PC-3 (cell line): Measurements from ENCODE around the gene RAC3. TPM values are rescaled to one million over a fixed set of nuclear protein-coding genes. Genes with fewer than 3 reads are reported as not detected.

ENCODE experiments used
- ATAC-seq: fragments of 200-7000 bp; cut with Tn5 transposase; 2 replicates; pipeline ENCODE4 v1.9.1; 2020; ENCODE audit warnings: mild to moderate bottlenecking, moderate library complexity
- BruUV-seq: library from RNA; stranded (reverse); fragments of 400-500 nt; replicated peaks from 2 replicates; lab custom pipeline; 2021; lab: Mats Ljungman, UMichigan
- CTCF ChIA-PET: fragments of 300-600 bp; sonication (Branson Sonifier 250); formaldehyde crosslinking; loops from one replicate; lab custom pipeline; 2022; ENCODE audit warnings: antibody characterized with exemption; lab: Charles Lee
- POLR2A ChIA-PET: fragments of 300-600 bp; sonication (Branson Sonifier 250); formaldehyde crosslinking; loops from one replicate; lab custom pipeline; 2022; ENCODE audit warnings: antibody characterized with exemption; ENCODE audit not compliant: unreplicated experiment; lab: Charles Lee
- DNase-seq: peaks from one replicate; pipeline ENCODE4 v3.0.0-alpha.2; 2015
- H2AFZ ChIP-seq: fragments of 300-600 bp; sonication (generic); 2 replicates; pipeline ENCODE4 v1.6.0; 2016; ENCODE audit warnings: antibody characterized with exemption, low read length
- H3F3A ChIP-seq: fragments of 300-600 bp; sonication (generic); one replicate; pipeline ENCODE4 v1.6.0; 2017; ENCODE audit warnings: antibody characterized with exemption, low read length, control low read depth, mild to moderate bottlenecking; ENCODE audit not compliant: unreplicated experiment
- H3K27ac ChIP-seq: fragments of 300-600 bp; sonication (generic); 2 replicates; pipeline ENCODE4 v1.5.1; 2016; ENCODE audit warnings: mild to moderate bottlenecking, low read length
- H3K27me3 ChIP-seq: fragments of 300-600 bp; sonication (generic); 2 replicates; pipeline ENCODE4 v1.6.1; 2016; ENCODE audit warnings: low read length, mixed read lengths
- H3K36me3 ChIP-seq: fragments of 300-600 bp; sonication (generic); 2 replicates; pipeline ENCODE4 v1.6.1; 2016; ENCODE audit warnings: low read depth, mixed run types, low read length, mixed read lengths
- H3K4me1 ChIP-seq: fragments of 300-600 bp; sonication (generic); 2 replicates; pipeline ENCODE4 v1.5.1; 2016; ENCODE audit warnings: low read length; ENCODE audit not compliant: insufficient read depth
- H3K4me2 ChIP-seq: fragments of 300-600 bp; sonication (generic); 2 replicates; pipeline ENCODE4 v1.6.0; 2016; ENCODE audit warnings: low read length
- H3K4me3 ChIP-seq: fragments of 300-600 bp; sonication (generic); 2 replicates; pipeline ENCODE4 v1.5.1; 2016; ENCODE audit warnings: mild to moderate bottlenecking, low read length, mixed read lengths
- H3K79me2 ChIP-seq: fragments of 300-600 bp; sonication (generic); 2 replicates; pipeline ENCODE4 v1.6.1; 2017; ENCODE audit warnings: low read length, mixed read lengths
- H3K9ac ChIP-seq: fragments of 300-600 bp; sonication (generic); 2 replicates; pipeline ENCODE4 v1.6.0; 2016; ENCODE audit warnings: mild to moderate bottlenecking, low read length
- H3K9me2 ChIP-seq: fragments of 300-600 bp; sonication (generic); replicated peaks from 2 replicates; pipeline ENCODE4 v1.6.1; 2016; ENCODE audit warnings: mixed run types, low read length, mixed read lengths
- H3K9me3 ChIP-seq: fragments of 300-600 bp; sonication (generic); 2 replicates; pipeline ENCODE4 v1.6.1; 2016; ENCODE audit warnings: low read length, mixed read lengths
- H4K20me1 ChIP-seq: fragments of 300-600 bp; sonication (generic); 2 replicates; pipeline ENCODE4 v1.6.1; 2016; ENCODE audit warnings: low read length, mixed read lengths
- CTCF ChIP-seq: fragments of 300-600 bp; sonication (generic); conservative IDR thresholded peaks from 2 replicates; pipeline ENCODE4 v1.5.1; 2017; ENCODE audit warnings: antibody characterized with exemption, low read depth, mild to moderate bottlenecking, low read length
- EZH2 ChIP-seq: fragments of 300-600 bp; sonication (generic); IDR thresholded peaks from one replicate; pipeline ENCODE4 v1.6.1; 2017; ENCODE audit warnings: antibody characterized with exemption, mild to moderate bottlenecking, low read length; ENCODE audit not compliant: unreplicated experiment
- EZH2phosphoT487 ChIP-seq: fragments of 300-600 bp; sonication (generic); IDR thresholded peaks from 2 replicates; pipeline ENCODE4 v1.6.1; 2018; ENCODE audit warnings: mild to moderate bottlenecking, antibody characterized with exemption, low read length, borderline replicate concordance
- intact Hi-C: fragments of 100-400 bp; cut with micrococcal nuclease; formaldehyde crosslinking; loops from 2 replicates; pipeline ENCODE4 v1.9.0; 2023
- total RNA-seq: library from RNA; depleted of rRNA; stranded (reverse); fragments of >200 nt; gene quantifications from 2 replicates; pipeline ENCODE4 v1.2.3, GENCODE V29; 2014

Gene RAC3
- total RNA-seq, 1 experiment from 2014 or later, result 52.2 TPM

GRCh38 chr17:82050761-82051641 lies 19.5 kb downstream of the RAC3 start:
- intact Hi-C loops, result no loop called here
- no TSS peak for BruUV-seq
- Histone ChIP-seq H4K20me1 (no peaks in the 10 kb centered on the region), H3K27ac (no peak overlapping the region), H3K79me2 (peaks cover 28% of the 10 kb centered on the region), H3F3A (no peaks in the 10 kb centered on the region), H3K9me3 (no peaks in the 10 kb centered on the region), H3K4me2 (peak overlapping the region; percentile 97), H3K9me2 (no peaks in the 10 kb centered on the region), H3K4me3 (peak overlapping the region; percentile 81), H3K27me3 (no peaks in the 10 kb centered on the region), H2AFZ (0 out of 2 replicates have a peak overlapping the region, but pooled peaks have one; percentile 48), H3K4me1 (peaks cover 8% of the 10 kb centered on the region; the same call in 1 of the 2 replicates), H3K9ac (peak overlapping the region; percentile 68), H3K36me3 (peaks cover 2% of the 10 kb centered on the region)
- TF ChIP-seq EZH2phosphoT487 (no peak), CTCF (no peak), EZH2 (no peak)
- DNase-seq (no peak), ATAC-seq (peak; percentile 6; the same call in 1 of the 2 replicates)
- POLR2A ChIA-PET, result interaction anchor here (0.6 kb wide), 1 partner anchor 22 kb away, joined by 5 read pairs; no protein-coding TSS in a partner anchor
- CTCF ChIA-PET, result interaction anchor here (0.6 kb wide), 1 partner anchor 14 kb away, joined by 3 read pairs; no protein-coding TSS in a partner anchor

GRCh38 chr17:82051776-82052637 lies 20.5 kb downstream of the RAC3 start, which contains the start of the genes GPS1 and RFNG:
GPS1 (plus strand) TSS chr17:82051898; CDS start chr17:82051932, 34 bp downstream.
RFNG (minus strand) TSS chr17:82051811; CDS start chr17:82051766, 45 bp downstream.
- peak; percentile 81 for ATAC-seq
- H3K27ac ChIP-seq, result no peak within 1 kb of the TSS
- H3K4me3 ChIP-seq, result peak within 1 kb of the TSS; percentile 100

More at GRCh38 chr17:82051776-82052637, 20.5 kb downstream of the RAC3 start, which contains the start of the genes GPS1 and RFNG:
- peaks cover 8% of the 10 kb centered on the region; the same call in 1 of the 2 replicates for H3K4me1 ChIP-seq
- peak within 1 kb of the TSS; percentile 48; the same call in 1 of the 2 replicates for H2AFZ ChIP-seq
- H3K36me3 ChIP-seq, result peaks cover 10% of the 10 kb centered on the region
- no peaks in the 10 kb centered on the region for H4K20me1 ChIP-seq
- DNase-seq, result peak; percentile 68
- no TSS peak for BruUV-seq
- no peak for TF ChIP-seq EZH2phosphoT487
- TF ChIP-seq CTCF, result no peak
- no peak for TF ChIP-seq EZH2
- no peaks in the 10 kb centered on the region for H3F3A ChIP-seq
- no peaks in the 10 kb centered on the region for H3K27me3 ChIP-seq
- ChIA-PET CTCF (interaction anchor here (0.7 kb wide), 1 partner anchor 92 kb away, joined by 3 read pairs; no protein-coding TSS in a partner anchor), POLR2A (interaction anchor here (0.7 to 1.0 kb wide), 2 partner anchors 13 to 14 kb away, joined by 3 to 5 read pairs; partner anchors contain the start of gene DCXR)
- H3K9me2 ChIP-seq, result no peaks in the 10 kb centered on the region
- no peaks in the 10 kb centered on the region for H3K9me3 ChIP-seq
- peak within 1 kb of the TSS; percentile 99 for H3K4me2 ChIP-seq
- peak within 1 kb of the TSS; percentile 92 for H3K9ac ChIP-seq
- H3K79me2 ChIP-seq, result peaks cover 28% of the 10 kb centered on the region
- intact Hi-C loops, result no loop called here
